GM12891 (cell line): ENCODE results near the gene OR4D1.

Experiments used
- DNase-seq: peaks from one replicate; pipeline ENCODE4 v3.0.0; 2011; ENCODE audit warnings: low spot score; ENCODE audit not compliant: insufficient read length
- FAIRE-seq: peaks from 2 replicates; lab custom pipeline; 2011; peaks lifted over from hg19 to GRCh38; lab: Jason Lieb, UNC
- PAX5 ChIP-seq: IDR thresholded peaks from 2 replicates; pipeline ENCODE4 v1.6.1; 2011; ENCODE audit warnings: low read length, moderate library complexity, mild to moderate bottlenecking; ENCODE audit not compliant: insufficient read depth, severe bottlenecking
- POLR2A ChIP-seq: IDR thresholded peaks from 2 replicates; pipeline ENCODE4 v1.6.1; 2011; ENCODE audit warnings: low read depth, low read length, control low read depth
- POLR2AphosphoS5 ChIP-seq: IDR thresholded peaks from 2 replicates; pipeline ENCODE4 v1.6.1; 2011; ENCODE audit warnings: low read depth, low read length, control low read depth
- POU2F2 ChIP-seq: IDR thresholded peaks from 2 replicates; pipeline ENCODE4 v1.6.1; 2011; ENCODE audit warnings: low read depth, mild to moderate bottlenecking, control low read depth, low read length, moderate library complexity
- SPI1 ChIP-seq: IDR thresholded peaks from 2 replicates; pipeline ENCODE4 v1.6.1; 2011; ENCODE audit warnings: low read depth, low read length, control low read depth
- TAF1 ChIP-seq: IDR thresholded peaks from 2 replicates; pipeline ENCODE4 v1.6.1; 2011; ENCODE audit warnings: low read depth, low read length, control low read depth

The OR4D1 gene

DNA sequence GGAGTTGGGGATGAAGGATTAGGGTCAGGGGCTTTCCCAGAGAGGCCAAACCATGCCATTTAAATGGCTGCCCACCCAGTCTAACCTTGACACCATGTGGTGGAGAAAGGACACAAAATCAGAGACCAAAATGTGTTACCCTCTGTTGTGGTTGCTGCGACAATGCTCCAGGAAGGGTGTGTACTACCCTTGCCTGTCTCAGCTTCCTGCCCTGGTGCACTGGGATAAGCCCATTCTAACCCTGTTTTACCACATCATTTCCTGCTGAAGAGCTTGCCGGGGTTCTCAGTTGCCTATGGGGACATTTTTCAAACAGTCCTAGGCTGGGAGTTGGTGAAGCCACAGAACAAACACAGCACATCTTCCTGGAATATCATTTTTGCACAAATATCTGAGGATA, 4.9 kb downstream of the OR4D1 start:
- DNase-seq (no peak), FAIRE-seq (peak; percentile 67)
- TF ChIP-seq POU2F2 (no peak), SPI1 (no peak), TAF1 (no peak), PAX5 (no peak), POLR2A (no peak), POLR2AphosphoS5 (no peak)

DNA sequence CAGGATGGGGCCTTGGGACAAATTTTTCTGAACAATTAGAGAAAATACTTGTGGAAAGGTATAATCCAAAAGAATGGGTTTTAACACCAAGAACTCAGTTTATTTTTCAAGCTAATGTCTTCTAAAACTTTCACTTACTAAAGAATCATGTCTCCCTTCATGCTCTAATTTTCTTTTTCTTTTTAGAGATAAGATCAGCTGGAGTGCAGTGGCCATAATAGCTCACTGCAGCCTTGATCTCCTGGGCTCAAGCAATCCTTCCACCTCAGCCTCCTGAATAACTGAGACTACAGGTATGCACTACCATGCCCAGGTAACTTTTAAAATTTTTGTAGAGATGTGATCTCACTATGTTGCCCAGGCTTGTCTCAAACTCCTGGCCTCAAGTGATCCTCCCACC, 5.5 kb downstream of the OR4D1 start:
- DNase-seq (no peak), FAIRE-seq (no peak)
- TF ChIP-seq PAX5: no peak
- TF ChIP-seq POLR2AphosphoS5: no peak
- TF ChIP-seq TAF1: no peak
- no peak for TF ChIP-seq POLR2A
- TF ChIP-seq POU2F2: no peak
- TF ChIP-seq SPI1: no peak

DNA sequence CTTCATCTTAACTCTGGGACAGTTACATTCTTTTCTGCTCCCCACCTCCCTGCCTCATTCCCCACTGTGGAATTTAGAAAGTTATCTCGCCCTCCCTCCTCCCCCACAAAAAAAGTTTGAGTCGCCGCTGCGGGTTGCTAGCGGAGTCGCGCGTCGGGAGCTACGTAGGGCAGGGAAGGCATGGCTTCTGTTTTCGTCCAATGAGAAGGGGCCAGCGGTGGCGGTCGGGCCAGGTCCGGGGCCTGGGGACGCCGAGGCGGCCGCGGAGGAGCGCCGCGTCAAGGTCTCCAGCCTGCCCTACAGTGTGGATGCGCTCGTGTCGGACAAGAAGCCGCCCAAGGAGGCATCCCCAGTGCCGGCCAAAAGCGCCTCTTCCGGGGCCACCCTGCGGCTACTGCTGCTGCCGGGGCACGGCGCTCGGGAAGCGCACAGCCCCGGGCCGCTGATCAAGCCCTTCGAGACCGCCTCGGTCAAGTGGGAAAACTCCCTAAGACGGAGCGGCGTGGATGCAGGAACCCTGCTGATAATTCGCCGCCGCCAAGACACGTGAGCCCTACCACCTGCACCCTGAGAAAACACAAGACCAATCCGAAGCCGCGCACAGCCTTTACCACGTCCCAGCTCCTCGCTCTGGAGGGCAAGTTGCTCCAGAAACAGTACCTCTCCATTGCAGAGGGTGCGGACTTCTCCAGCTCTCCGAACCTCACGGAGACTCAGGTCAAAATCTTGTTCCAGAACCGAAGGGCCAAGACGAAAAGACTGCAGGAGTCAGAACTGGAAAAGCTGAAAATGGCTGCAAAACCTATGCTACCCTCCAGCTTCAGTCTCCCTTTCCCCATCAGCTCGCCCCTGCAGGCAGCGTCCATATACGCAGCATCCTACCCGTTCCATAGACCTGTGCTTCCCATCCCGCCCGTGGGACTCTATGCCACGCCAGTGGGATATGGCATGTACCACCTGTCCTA, 8.9 kb downstream of the OR4D1 start:
- peak; percentile 18 for DNase-seq
- FAIRE-seq: no peak
- TF ChIP-seq SPI1 (no peak), POU2F2 (no peak), TAF1 (no peak), POLR2AphosphoS5 (no peak)

DNA sequence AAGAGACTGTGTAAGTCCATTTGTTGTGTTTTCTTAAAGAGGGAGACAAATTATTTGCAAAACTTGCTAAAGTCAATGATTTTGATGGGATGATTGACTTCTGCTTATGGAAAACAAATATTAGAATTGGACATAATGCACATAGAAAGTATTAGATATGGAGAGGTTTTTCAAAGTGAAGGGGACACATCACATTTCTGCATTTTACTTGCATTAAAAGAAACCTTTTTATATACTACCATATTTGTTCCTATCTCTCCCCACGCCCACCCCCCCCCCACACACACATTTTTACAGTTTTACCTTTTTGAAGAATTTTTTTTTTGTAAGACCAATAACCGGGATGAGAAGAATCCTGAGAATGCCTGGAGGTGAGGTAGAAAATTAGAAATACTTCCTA, 10.0 kb downstream of the OR4D1 start:
- DNase-seq (no peak), FAIRE-seq (no peak)
- TF ChIP-seq TAF1 (no peak), POLR2AphosphoS5 (no peak), SPI1 (no peak), POLR2A (no peak), PAX5 (no peak), POU2F2 (no peak)

DNA sequence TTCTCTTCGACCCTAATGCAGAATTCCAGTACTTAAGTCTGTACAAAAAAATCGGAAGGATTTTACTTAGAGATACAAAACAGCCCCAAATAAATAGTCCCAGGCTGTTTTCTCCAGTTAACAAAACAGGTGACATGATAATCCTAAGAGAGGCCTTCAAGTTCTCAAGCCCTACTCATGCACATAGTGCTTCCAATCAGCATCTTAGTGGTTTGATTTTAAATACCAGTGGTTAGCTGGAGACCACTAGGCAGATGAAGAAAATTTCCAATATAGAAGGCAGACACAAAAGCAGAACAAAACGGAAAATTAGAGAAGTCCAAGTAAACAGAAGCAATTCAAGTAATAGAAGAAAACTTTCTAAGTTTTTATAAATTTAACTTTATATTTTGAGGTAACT, 13.4 kb downstream of the OR4D1 start:
- no peak for TF ChIP-seq POLR2A
- no peak for TF ChIP-seq SPI1
- TF ChIP-seq TAF1: no peak
- no peak for TF ChIP-seq POLR2AphosphoS5
- no peak for FAIRE-seq
- no peak for DNase-seq

DNA sequence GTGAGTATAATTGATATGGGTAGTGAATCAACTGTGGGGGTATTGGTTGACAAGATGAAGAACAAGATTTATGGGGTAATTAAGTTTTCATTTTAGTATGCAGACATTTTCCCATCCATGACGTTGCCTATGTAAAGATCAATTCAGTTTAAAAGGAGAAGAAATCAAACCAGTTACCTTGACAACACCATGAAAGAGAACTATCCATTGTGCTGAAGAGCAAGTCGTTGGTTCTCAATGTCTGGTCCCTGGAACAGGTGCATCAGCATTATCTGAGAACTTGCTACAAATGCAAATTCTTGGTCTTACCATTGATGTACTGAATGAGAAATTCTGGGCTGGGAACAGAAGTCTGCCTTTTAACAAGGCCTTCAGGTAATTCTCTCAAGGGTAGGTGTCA, 17.8 kb downstream of the OR4D1 start:
- DNase-seq (no peak), FAIRE-seq (no peak)
- TF ChIP-seq POLR2A: no peak
- no peak for TF ChIP-seq POLR2AphosphoS5
- no peak for TF ChIP-seq POU2F2
- no peak for TF ChIP-seq SPI1
- TF ChIP-seq PAX5: no peak
- TF ChIP-seq TAF1: no peak

DNA sequence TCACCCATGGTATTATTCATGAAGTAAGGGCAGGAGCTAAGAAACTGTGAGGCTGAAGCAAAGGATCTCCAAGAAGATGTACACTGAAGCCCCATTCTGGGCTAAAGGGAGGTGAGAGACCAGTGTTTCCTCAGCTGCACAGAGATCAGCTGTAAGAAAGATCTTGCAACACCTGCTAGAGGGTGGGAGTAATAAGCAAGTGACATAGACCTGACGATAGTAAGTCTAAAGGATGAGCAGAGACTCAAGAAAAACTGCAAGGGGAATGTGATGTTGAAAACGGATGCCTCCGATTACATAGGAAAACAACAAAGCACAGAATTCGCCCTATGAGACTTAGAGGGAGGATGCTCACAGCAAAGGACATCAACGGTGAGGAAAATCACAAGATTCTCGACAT, 18.5 kb downstream of the OR4D1 start, which contains the start of gene OR4D2:
TSS of gene OR4D2 (plus strand) at position 301 of the 400 bp plus-strand sequence. CDS start 2,674 bp downstream, outside the sequence.
- FAIRE-seq (no peak), DNase-seq (no peak)
- TF ChIP-seq POLR2A (no peak), POU2F2 (no peak), TAF1 (no peak), SPI1 (no peak), PAX5 (no peak), POLR2AphosphoS5 (no peak)

DNA sequence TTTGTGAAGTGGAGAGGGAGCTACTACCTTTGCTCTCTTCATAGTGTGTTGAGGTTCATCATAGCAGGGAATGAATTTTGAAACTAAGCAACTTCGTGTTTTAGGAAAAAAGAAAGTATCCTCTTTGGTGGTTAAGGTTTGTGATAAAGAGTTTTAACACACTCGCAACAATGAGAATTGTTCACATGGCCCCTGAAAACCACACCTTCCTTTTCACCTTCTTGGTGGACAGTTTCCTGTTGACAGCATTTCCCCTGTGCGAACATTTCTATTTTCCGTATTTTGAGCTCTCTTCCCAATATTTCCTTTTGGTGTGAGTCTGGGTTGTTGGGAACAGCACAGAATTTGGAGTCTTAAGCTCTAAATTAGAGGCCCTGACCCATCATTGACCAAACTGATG, 22.4 kb downstream of the OR4D1 start:
- FAIRE-seq (no peak), DNase-seq (no peak)
- TF ChIP-seq SPI1 (no peak), PAX5 (no peak), POLR2AphosphoS5 (no peak), TAF1 (no peak), POLR2A (no peak), POU2F2 (no peak)

DNA sequence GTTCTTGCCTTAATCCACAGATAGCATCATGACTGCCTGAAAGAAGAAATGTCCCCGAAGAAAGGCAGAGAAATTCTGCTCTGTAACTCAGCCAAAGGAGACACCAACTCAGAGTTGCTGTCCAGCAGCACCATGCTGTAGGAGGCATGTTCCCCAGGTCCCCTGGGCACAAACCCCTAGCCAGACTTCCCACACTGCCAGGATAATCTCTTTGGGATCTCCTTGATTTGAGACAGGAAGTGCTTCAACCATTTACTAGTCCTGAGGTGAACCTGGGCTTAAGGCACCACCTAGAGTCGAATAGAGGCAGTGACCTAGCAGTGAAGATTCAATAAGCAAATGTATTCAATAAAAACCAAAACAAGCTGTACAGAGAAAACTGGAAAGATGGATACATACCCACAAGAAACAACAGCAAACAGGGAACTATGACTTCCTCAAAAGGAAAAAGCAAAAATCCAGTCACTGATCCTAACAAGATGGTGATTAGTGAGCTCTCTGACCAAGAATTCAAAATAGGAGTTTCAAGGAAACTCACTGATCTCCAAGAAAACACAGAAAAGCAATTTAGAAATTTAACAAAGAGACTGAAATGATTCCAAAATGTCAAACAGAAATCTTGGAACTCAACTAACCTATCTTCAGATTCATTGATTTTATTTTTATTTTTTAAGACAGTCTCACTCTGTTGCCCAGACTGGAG, 24.3 kb downstream of the OR4D1 start:
- DNase-seq: no peak
- no peak for TF ChIP-seq POLR2AphosphoS5
- no peak for TF ChIP-seq POLR2A
- no peak for TF ChIP-seq TAF1
- peak; percentile 60 for TF ChIP-seq SPI1
- peak; percentile 74 for FAIRE-seq

DNA sequence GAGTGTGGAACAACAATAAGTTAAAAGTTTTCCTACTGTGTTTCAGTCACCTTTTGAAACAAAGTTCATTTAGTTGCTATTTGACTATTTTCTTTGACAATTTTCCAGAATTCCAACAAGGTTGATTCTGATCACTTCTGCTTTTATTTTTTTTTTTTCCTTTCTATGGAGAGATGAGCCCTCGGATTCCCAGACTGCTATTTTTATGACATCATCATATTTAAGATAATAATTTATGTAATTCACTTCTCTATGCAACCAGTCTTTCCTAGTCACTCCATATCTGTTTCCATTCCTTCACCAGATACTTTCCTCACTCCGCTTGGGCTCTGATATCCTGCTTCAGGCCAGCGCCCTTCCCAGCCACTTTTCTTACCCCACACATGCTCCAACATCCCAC, 26.7 kb downstream of the OR4D1 start:
- TF ChIP-seq POU2F2: no peak
- no peak for TF ChIP-seq POLR2AphosphoS5
- no peak for TF ChIP-seq SPI1
- no peak for TF ChIP-seq POLR2A
- TF ChIP-seq PAX5: no peak
- no peak for TF ChIP-seq TAF1
- no peak for DNase-seq
- FAIRE-seq: no peak
